HG03342 (cell line): ENCODE measurements around the gene DCAF5.

Experiments used
- ATAC-seq: cut with Tn5 transposase; IDR thresholded peaks from one replicate; pipeline ENCODE4 v1.9.1; 2021; ENCODE audit warnings: mild to moderate bottlenecking, moderate library complexity; ENCODE audit not compliant: unreplicated experiment

The DCAF5 gene

GRCh38 chr14:69012256-69012953 is 140.5 kb downstream of the DCAF5 start:
- ATAC-seq = no peak

DNA sequence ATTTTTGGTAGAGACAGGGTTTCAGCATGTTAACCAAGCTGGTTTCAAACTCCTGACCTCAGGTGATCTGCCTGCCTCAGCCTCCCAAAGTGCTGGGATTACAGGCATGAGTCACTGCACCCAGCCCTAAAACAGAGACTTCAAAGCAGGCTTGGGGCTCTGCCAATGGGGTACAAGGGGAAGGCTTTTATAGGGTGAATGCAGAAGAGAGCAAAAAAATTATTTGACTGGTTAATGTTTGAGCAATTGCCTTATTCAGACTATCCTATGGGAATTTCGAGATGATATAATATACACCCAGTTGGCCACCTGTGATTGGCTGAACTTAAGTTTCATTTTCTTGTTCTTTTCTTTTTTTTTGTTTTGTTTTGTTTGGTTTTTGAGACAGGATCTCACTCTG is 142.3 kb downstream of the DCAF5 start:
- no peak for ATAC-seq

GRCh38 chr14:69008421-69008884 is 144.5 kb downstream of the DCAF5 start:
- no peak for ATAC-seq

GRCh38 chr14:69006346-69006745 is 146.6 kb downstream of the DCAF5 start:
- no peak for ATAC-seq

GRCh38 chr14:69005432-69006148 is 147.3 kb downstream of the DCAF5 start:
- ATAC-seq = no peak

DNA sequence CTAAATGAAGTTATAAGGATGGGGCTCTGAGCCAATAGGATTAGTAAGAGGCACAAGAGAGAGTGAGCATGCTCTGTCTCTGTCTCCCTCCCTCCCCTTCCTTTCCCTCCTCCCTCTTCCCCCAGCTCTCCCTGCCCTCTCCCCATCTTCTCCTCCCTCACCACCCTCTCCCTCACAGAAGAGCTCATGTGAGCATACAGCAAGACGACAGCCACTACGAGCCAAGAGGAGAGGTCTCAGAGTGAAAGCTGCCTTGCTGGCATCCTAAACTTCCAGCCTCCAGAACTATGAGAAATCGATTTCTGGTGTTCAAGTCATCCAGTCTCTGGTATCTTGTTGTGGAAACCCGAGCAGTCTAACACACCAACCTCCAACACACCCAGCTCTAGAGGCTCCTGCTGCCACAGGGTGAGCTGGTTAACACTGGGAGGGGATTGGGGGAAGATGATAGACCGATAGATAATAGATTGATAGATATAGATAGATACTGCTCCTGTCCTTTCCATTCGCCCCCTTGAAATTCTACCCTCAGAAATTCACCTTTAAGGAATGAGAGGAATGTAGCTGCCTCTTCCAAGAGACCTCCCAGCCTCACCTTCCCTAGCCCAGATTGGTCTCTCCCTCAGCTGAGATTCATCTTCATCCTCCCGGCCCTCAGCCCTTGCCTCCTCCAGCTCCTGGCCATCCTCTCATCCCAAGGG is 148.0 kb downstream of the DCAF5 start:
- ATAC-seq = no peak

DNA sequence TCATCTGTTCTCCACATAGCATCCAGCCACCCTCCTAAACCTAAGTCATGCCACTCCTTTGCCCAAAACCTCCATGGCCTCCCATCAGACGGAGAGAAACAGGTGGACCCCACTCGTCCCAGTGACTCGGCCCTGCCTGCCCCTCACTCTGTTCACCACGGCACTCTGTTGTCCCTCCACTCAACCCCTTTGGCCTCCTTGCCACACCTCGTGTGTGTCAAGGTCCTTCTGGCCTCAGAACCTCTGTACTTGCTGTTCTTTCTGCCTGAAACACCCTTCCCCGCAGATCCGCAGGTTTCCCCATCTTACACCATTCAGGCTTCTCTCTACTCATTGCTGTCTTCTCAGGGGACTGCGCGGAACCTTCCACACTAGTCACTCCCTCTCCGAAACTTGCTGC is 149.3 kb downstream of the DCAF5 start:
- ATAC-seq = no peak

DNA sequence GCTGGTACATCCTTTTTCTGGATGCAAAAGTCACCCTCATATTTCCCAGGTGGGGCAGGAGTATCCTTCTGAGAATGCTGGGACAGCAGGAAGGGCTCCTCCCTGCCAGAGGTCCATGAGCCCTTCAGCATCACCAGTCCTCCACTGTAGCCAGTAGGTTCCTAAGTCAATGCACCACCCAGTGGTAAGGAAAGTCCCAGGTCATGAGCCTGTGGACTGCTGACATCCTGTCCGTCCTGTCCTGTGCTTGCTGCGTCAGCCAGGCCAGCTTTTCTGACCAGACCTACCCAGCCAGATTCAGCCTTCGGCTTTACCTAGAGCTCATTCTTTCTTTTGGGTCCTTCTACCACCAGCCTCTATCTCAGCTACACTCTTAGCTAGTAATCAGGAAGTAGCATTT is 150.8 kb downstream of the DCAF5 start:
- no peak for ATAC-seq

DNA sequence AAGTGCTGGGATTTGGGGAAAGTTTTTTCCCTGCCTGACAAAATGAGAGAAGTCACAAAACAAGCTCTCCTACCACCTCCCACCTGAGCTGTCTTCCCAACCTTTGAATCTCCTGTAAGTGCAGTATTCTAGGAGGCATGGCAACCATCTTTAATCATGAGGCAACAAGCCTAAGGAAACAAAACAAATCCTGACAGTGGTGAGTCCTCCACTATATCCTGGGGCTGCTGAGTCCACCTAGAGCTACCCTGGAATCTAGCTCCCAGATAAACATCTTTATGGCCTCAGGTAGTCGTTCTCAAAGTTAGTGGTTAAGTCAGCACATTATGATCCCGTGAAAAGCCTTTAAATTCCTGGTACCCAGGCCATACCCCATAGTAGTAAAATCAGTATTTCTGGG is 151.5 kb downstream of the DCAF5 start:
- no peak for ATAC-seq
